Osteoblast (primary cell): Measurements from ENCODE around the gene CATSPERE. TPM values are rescaled to one million over a fixed set of nuclear protein-coding genes. Genes with fewer than 3 reads are reported as not detected.
A peak's percentile ranks its signal among the peaks of the same experiment; 100 is the strongest.

Experiments used
- DNase-seq: peaks from one replicate; pipeline ENCODE4 v3.0.0; 2011; ENCODE audit warnings: low spot score, mixed read lengths; ENCODE audit not compliant: insufficient read length; ENCODE audit errors: missing footprints
- H2AFZ ChIP-seq: 2 replicates; pipeline ENCODE4 v1.6.0; 2011; ENCODE audit warnings: mild to moderate bottlenecking, low read length
- H3K27ac ChIP-seq: 2 replicates; pipeline ENCODE4 v1.5.1; 2011; ENCODE audit warnings: mild to moderate bottlenecking, low read depth, low read length, moderate library complexity
- H3K27me3 ChIP-seq: 2 replicates; pipeline ENCODE4 v1.6.0; 2012; ENCODE audit warnings: mild to moderate bottlenecking, control low read depth, inconsistent platforms, low read length, moderate library complexity; ENCODE audit not compliant: insufficient read depth
- H3K36me3 ChIP-seq: 2 replicates; pipeline ENCODE4 v1.5.1; 2011; ENCODE audit warnings: mild to moderate bottlenecking, low read length, control low read depth, moderate library complexity; ENCODE audit not compliant: insufficient read depth
- H3K4me1 ChIP-seq: 2 replicates; pipeline ENCODE4 v1.5.1; 2011; ENCODE audit warnings: mild to moderate bottlenecking, low read length, control low read depth, moderate library complexity; ENCODE audit not compliant: insufficient read depth
- H3K4me2 ChIP-seq: 2 replicates; pipeline ENCODE4 v1.6.0; 2011; ENCODE audit warnings: mild to moderate bottlenecking, low read length; ENCODE audit not compliant: insufficient read depth
- H3K4me3 ChIP-seq: fragments of 200-600 bp; sonication (generic); 3 replicates; pipeline ENCODE4 v1.5.1; 2012; ENCODE audit warnings: mild to moderate bottlenecking, low read length, inconsistent platforms; ENCODE audit not compliant: insufficient read depth
- H3K79me2 ChIP-seq: 2 replicates; pipeline ENCODE4 v1.6.0; 2012; ENCODE audit warnings: mild to moderate bottlenecking, low read length, control low read depth, inconsistent platforms; ENCODE audit not compliant: insufficient read depth
- H3K9me3 ChIP-seq: 2 replicates; pipeline ENCODE4 v1.5.1; 2011; ENCODE audit warnings: low read depth, low read length, control low read depth
- H4K20me1 ChIP-seq: 2 replicates; pipeline ENCODE4 v1.6.0; 2012; ENCODE audit warnings: mild to moderate bottlenecking, low read length, control low read depth; ENCODE audit not compliant: insufficient read depth
- CTCF ChIP-seq: IDR thresholded peaks from 2 replicates; pipeline ENCODE4 v1.5.1; 2011; ENCODE audit warnings: mild to moderate bottlenecking, low read depth, low read length, moderate library complexity; ENCODE audit errors: extremely low read depth
- total RNA-seq: library from RNA; depleted of rRNA; stranded (reverse); fragments of >200 nt; gene quantifications from 2 replicates; pipeline ENCODE4 v1.2.3, GENCODE V29; 2012

CATSPERE gene
- total RNA-seq, 1 donor, result 1.4 TPM

DNA sequence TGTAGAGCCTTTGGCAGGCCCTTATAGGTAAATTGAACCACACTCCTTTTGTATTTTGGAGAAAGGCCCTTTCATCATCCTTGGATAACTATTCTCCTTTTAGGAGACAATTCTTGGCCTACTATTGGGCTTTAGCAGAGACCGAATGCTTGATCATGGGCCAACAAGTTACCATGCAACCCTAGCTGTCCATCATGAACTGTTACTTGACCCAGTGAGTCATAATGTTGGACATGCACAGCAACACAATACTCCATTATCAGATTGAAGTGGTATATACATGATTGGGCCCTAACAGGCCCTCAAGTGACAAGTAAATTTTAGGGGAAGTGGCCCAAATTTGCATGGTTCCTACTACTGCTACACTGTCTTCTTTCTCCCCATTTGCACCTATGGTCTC, 84.4 kb downstream of the CATSPERE start:
- Histone ChIP-seq H3K4me1 (no peaks in the 10 kb centered on the region), H3K79me2 (no peaks in the 10 kb centered on the region), H3K27ac (no peak overlapping the region), H4K20me1 (no peaks in the 10 kb centered on the region), H3K4me3 (no peak overlapping the region), H3K9me3 (no peaks in the 10 kb centered on the region), H3K27me3 (no peaks in the 10 kb centered on the region), H3K4me2 (no peak overlapping the region), H2AFZ (no peak overlapping the region), H3K36me3 (no peaks in the 10 kb centered on the region)
- TF ChIP-seq CTCF, result no peak
- peak; percentile 34 for DNase-seq

GRCh38 chr1:244548558-244549115, 87.6 kb downstream of the CATSPERE start:
- H3K4me1 ChIP-seq, result no peaks in the 10 kb centered on the region
- TF ChIP-seq CTCF, result no peak
- no peaks in the 10 kb centered on the region for H3K36me3 ChIP-seq
- DNase-seq, result no peak
- H3K9me3 ChIP-seq, result no peaks in the 10 kb centered on the region
- H4K20me1 ChIP-seq, result no peaks in the 10 kb centered on the region
- H3K27ac ChIP-seq, result no peak overlapping the region
- no peaks in the 10 kb centered on the region for H3K27me3 ChIP-seq
- no peak overlapping the region for H3K4me2 ChIP-seq
- H3K79me2 ChIP-seq, result no peaks in the 10 kb centered on the region
- no peak overlapping the region for H3K4me3 ChIP-seq
- H2AFZ ChIP-seq, result no peak overlapping the region

DNA sequence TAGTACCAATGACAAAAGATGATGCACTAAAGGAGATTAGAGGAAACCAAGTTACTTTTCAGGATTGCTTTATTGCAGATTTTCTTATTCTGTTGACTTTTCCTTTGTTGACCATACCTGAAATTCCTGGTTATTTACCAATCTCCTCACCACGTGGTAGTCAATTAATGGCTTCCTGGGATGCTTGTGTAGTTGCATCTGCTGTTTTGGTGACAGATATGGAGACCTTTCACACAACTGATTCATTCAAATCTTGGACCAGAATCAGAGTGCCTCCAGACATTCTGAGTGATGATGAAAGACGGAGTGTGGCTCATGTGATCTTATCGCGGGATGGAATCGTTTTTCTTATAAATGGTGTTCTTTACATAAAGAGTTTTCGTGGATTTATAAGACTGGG, 91.3 kb downstream of the CATSPERE start:
- H3K4me3 ChIP-seq, result no peak overlapping the region
- H3K27ac ChIP-seq, result no peak overlapping the region
- H4K20me1 ChIP-seq, result no peaks in the 10 kb centered on the region
- no peak overlapping the region for H2AFZ ChIP-seq
- DNase-seq, result no peak
- no peaks in the 10 kb centered on the region for H3K79me2 ChIP-seq
- H3K9me3 ChIP-seq, result no peaks in the 10 kb centered on the region
- no peaks in the 10 kb centered on the region for H3K36me3 ChIP-seq
- H3K27me3 ChIP-seq, result no peaks in the 10 kb centered on the region
- TF ChIP-seq CTCF, result no peak
- H3K4me1 ChIP-seq, result no peaks in the 10 kb centered on the region
- no peak overlapping the region for H3K4me2 ChIP-seq

DNA sequence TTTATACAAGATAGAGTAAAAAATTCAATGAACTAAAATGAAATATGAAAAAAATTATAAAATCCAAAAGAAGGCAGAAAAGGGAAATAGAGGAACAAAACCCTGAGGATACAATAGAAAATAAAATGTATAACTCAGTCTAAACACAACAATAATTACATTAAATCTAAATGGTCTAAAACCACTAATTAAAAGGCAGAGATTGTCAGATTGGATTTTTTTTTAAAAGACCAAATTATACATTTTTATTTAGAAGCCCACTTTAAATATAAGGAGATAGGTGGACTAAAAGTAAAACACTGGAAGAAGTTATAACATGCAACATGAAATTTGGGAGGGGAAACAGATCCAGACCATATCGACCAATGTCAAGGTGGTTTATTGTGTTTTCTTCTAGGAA, 95.2 kb downstream of the CATSPERE start:
- TF ChIP-seq CTCF, result no peak
- Histone ChIP-seq H3K4me3 (no peak overlapping the region), H3K9me3 (no peaks in the 10 kb centered on the region), H3K36me3 (no peaks in the 10 kb centered on the region), H3K27ac (no peak overlapping the region), H3K27me3 (no peaks in the 10 kb centered on the region), H3K79me2 (no peaks in the 10 kb centered on the region), H3K4me2 (no peak overlapping the region), H2AFZ (no peak overlapping the region), H4K20me1 (no peaks in the 10 kb centered on the region), H3K4me1 (no peaks in the 10 kb centered on the region)
- no peak for DNase-seq
